ENCODE measurements around the gene NDC80.

Gene NDC80

DNA sequence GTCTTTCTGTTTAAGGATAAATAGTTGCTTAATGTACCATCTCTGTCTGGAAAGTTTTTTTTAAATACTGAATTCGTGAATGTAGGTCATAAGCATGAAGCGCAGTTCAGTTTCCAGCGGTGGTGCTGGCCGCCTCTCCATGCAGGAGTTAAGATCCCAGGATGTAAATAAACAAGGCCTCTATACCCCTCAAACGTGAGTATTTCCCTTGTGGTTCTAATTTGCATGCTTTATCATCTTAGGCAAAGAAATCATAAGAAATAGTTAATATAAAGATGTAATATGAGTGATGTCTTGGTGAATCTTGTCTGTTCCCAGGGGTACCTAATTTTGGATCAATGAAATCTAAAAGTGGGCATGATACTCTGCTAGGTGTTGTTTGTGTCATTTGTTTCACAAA lies 1.5 kb downstream of the NDC80 start:
- H3K4me3 ChIP-seq (ENCODE audit: low read depth, low read length), result peak overlapping the region; percentile 93
- DNase-seq, result no peak
- TF ChIP-seq, protein P1, sequence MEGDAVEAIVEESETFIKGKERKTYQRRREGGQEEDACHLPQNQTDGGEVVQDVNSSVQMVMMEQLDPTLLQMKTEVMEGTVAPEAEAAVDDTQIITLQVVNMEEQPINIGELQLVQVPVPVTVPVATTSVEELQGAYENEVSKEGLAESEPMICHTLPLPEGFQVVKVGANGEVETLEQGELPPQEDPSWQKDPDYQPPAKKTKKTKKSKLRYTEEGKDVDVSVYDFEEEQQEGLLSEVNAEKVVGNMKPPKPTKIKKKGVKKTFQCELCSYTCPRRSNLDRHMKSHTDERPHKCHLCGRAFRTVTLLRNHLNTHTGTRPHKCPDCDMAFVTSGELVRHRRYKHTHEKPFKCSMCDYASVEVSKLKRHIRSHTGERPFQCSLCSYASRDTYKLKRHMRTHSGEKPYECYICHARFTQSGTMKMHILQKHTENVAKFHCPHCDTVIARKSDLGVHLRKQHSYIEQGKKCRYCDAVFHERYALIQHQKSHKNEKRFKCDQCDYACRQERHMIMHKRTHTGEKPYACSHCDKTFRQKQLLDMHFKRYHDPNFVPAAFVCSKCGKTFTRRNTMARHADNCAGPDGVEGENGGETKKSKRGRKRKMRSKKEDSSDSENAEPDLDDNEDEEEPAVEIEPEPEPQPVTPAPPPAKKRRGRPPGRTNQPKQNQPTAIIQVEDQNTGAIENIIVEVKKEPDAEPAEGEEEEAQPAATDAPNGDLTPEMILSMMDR (IDR thresholded peaks at IDR 0.05; ENCODE audit: low read depth, low read length), result no peak

GRCh38 chr18:2573408-2573807 lies 2.1 kb downstream of the NDC80 start:
- H3K36me3 ChIP-seq, result peaks cover 3% of the 10 kb centered on the region
- no peaks in the 10 kb centered on the region for H3K9me3 ChIP-seq
- peak overlapping the region; percentile 93 for H3K4me3 ChIP-seq (ENCODE audit: low read depth, low read length)
- TF ChIP-seq, protein P1 (IDR thresholded peaks at IDR 0.05; ENCODE audit: low read depth, low read length), result no peak
- no peaks in the 10 kb centered on the region for H3K4me1 ChIP-seq
- H3K27me3 ChIP-seq, result no peaks in the 10 kb centered on the region
- no peak for DNase-seq

More for the DNA sequence above, 1.5 kb downstream of the NDC80 start:
- H3K27me3 ChIP-seq, result no peaks in the 10 kb centered on the region
- H3K9me3 ChIP-seq, result no peaks in the 10 kb centered on the region
- H3K4me1 ChIP-seq, result no peaks in the 10 kb centered on the region
- peaks cover 3% of the 10 kb centered on the region for H3K36me3 ChIP-seq

DNA sequence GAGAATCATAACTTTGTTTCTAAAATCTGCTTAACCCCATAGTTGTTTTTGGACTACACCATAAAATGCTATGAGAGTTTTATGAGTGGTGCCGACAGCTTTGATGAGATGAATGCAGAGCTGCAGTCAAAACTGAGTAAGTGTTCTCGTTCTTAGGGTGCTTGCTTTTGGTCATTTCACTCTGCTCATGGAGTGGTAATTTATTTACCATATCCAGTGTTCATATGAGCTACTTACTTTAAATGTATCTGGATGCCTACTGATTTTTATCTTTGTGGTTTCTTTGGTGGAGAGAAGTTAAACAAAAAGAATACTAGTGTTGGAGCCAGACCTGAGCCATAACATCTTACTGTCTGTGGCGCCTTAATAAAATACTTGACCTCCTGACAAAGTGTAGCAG lies 16.4 kb downstream of the NDC80 start:
- DNase-seq, result no peak
- Histone ChIP-seq H3K9me3 (no peaks in the 10 kb centered on the region), H3K27me3 (no peaks in the 10 kb centered on the region), H3K36me3 (peaks cover 10% of the 10 kb centered on the region), H3K4me3 (ENCODE audit: low read depth, low read length) (no peak overlapping the region), H3K4me1 (no peaks in the 10 kb centered on the region)
- TF ChIP-seq, protein P1 (IDR thresholded peaks at IDR 0.05; ENCODE audit: low read depth, low read length), result no peak

- DNase-seq, result no peak
- TF ChIP-seq, protein P1 (IDR thresholded peaks at IDR 0.05; ENCODE audit: low read depth, low read length), result no peak
- Histone ChIP-seq H3K27me3 (no peaks in the 10 kb centered on the region), H3K9me3 (no peaks in the 10 kb centered on the region), H3K36me3 (peaks cover 10% of the 10 kb centered on the region), H3K4me3 (ENCODE audit: low read depth, low read length) (no peak overlapping the region), H3K4me1 (no peaks in the 10 kb centered on the region)
These were observed 17.4 kb downstream of the NDC80 start for GRCh38 chr18:2588666-2589344.

GRCh38 chr18:2589345-2590068 lies 18.1 kb downstream of the NDC80 start:
- no peak for DNase-seq
- H3K4me3 ChIP-seq (ENCODE audit: low read depth, low read length), result no peak overlapping the region
- TF ChIP-seq, protein P1 (IDR thresholded peaks at IDR 0.05; ENCODE audit: low read depth, low read length), result no peak
- peaks cover 10% of the 10 kb centered on the region for H3K36me3 ChIP-seq
- H3K27me3 ChIP-seq, result no peaks in the 10 kb centered on the region
- no peaks in the 10 kb centered on the region for H3K4me1 ChIP-seq
- H3K9me3 ChIP-seq, result no peaks in the 10 kb centered on the region

DNA sequence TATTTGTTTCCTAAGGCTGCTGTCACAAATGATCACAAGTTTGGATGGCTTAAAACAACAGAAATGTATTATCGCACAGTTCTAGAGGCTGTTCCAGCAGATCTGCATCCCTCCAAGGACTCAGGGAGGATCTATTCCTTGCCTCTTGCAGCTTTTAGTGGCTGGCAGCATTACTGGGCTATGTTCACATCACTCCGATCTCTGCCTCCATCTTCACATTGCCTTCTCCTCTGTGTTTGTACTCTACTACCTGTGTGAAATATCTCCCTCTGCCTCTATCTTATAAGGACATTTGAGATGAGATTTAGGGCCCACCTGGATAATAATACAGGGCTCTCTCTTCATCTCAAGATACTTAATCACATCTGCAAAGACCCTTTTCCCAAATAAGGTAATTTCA lies 18.9 kb downstream of the NDC80 start:
- Histone ChIP-seq H3K4me3 (ENCODE audit: low read depth, low read length) (no peak overlapping the region), H3K9me3 (no peaks in the 10 kb centered on the region), H3K27me3 (no peaks in the 10 kb centered on the region), H3K4me1 (no peaks in the 10 kb centered on the region), H3K36me3 (peaks cover 12% of the 10 kb centered on the region)
- DNase-seq, result no peak
- TF ChIP-seq, protein P1 (IDR thresholded peaks at IDR 0.05; ENCODE audit: low read depth, low read length), result no peak
